Mucosa of gallbladder (tissue), 1 donor: ENCODE measurements around the gene PPP2R3A. TPM values are rescaled to one million over a fixed set of nuclear protein-coding genes. Genes with fewer than 3 reads are reported as not detected.
"Not testable (repeated sequence)": the region's sequence is repeated elsewhere in the genome, so short reads cannot be mapped to it uniquely, and the experiment has no call there.

Experiments
- DNase-seq: peaks from one replicate; pipeline ENCODE4 v3.0.0-alpha.2; 2020; ENCODE audit warnings: low spot score
- total RNA-seq: library from RNA; stranded (reverse); gene quantifications from one replicate; pipeline ENCODE4 v1.2.1, GENCODE V29; 2021
- donor health status: DM: no; HTN: no; CAD: no.

PPP2R3A gene
- total RNA-seq, 1 donor from 2014 or later, result 16.9 TPM

- no peak for DNase-seq
These were observed 128.2 kb downstream of the PPP2R3A start for GRCh38 chr3:136093771-136094170.

- DNase-seq, result no peak
These were observed 139.5 kb downstream of the PPP2R3A start for GRCh38 chr3:136105044-136105443.

- DNase-seq, result no peak
These were observed 140.6 kb downstream of the PPP2R3A start for GRCh38 chr3:136106101-136106500.

- DNase-seq, result no peak
These were observed 144.0 kb downstream of the PPP2R3A start for GRCh38 chr3:136109499-136109898.

GRCh38 chr3:136110481-136110880 lies 145.0 kb downstream of the PPP2R3A start:
- no peak for DNase-seq

GRCh38 chr3:136114421-136114820 lies 148.9 kb downstream of the PPP2R3A start:
- no peak for DNase-seq

- DNase-seq, result not testable (repeated sequence)
These were observed 153.8 kb downstream of the PPP2R3A start for GRCh38 chr3:136119332-136119731.

GRCh38 chr3:136119783-136120182 lies 154.3 kb downstream of the PPP2R3A start:
- not testable (repeated sequence) for DNase-seq

- DNase-seq, result no peak
These were observed 155.1 kb downstream of the PPP2R3A start for GRCh38 chr3:136120373-136121348.

- DNase-seq, result no peak
These were observed 156.5 kb downstream of the PPP2R3A start for GRCh38 chr3:136122006-136122405.

- not testable (repeated sequence) for DNase-seq
These were observed 166.1 kb downstream of the PPP2R3A start for GRCh38 chr3:136131647-136132046.

GRCh38 chr3:136134091-136134490 lies 168.6 kb downstream of the PPP2R3A start:
- DNase-seq, result no peak

- no peak for DNase-seq
These were observed 169.7 kb downstream of the PPP2R3A start for GRCh38 chr3:136135039-136135802.

GRCh38 chr3:136136454-136136853 lies 170.9 kb downstream of the PPP2R3A start:
- DNase-seq, result no peak

GRCh38 chr3:136141291-136141785 lies 175.8 kb downstream of the PPP2R3A start:
- no peak for DNase-seq

- DNase-seq, result no peak
These were observed 176.4 kb downstream of the PPP2R3A start for GRCh38 chr3:136141891-136142290.

GRCh38 chr3:136142592-136142991 lies 177.1 kb downstream of the PPP2R3A start:
- DNase-seq, result no peak

GRCh38 chr3:136144397-136144796 lies 178.9 kb downstream of the PPP2R3A start:
- DNase-seq, result not testable (repeated sequence)

GRCh38 chr3:136146981-136147729 lies 181.6 kb downstream of the PPP2R3A start:
- no peak for DNase-seq

- DNase-seq, result no peak
These were observed 184.1 kb downstream of the PPP2R3A start for GRCh38 chr3:136149667-136150066.

- DNase-seq, result no peak
These were observed 185.7 kb downstream of the PPP2R3A start for GRCh38 chr3:136151219-136151618.
